Colonic mucosa (tissue), 4 donors: ENCODE measurements around the gene TUBB4B. TPM values are rescaled to one million over a fixed set of nuclear protein-coding genes. Genes with fewer than 3 reads are reported as not detected.
A peak's percentile ranks its signal among the peaks of the same experiment; 100 is the strongest.

ENCODE experiments used
- DNase-seq: peaks from one replicate; pipeline ENCODE4 v3.0.0-alpha.2; 2020
- H3K27ac ChIP-seq: fragments of 200-600 bp; one replicate; pipeline ENCODE4 v1.8.0; 2021
- H3K27me3 ChIP-seq: fragments of 200-600 bp; one replicate; pipeline ENCODE4 v1.8.0; 2021
- H3K36me3 ChIP-seq: fragments of 200-600 bp; one replicate; pipeline ENCODE4 v1.8.0; 2021
- H3K4me1 ChIP-seq: fragments of 200-600 bp; one replicate; pipeline ENCODE4 v1.8.0; 2021; ENCODE audit warnings: mild to moderate bottlenecking
- H3K4me3 ChIP-seq: fragments of 200-600 bp; one replicate; pipeline ENCODE4 v1.8.0; 2021
- H3K9ac ChIP-seq, 2 donors: one replicate each; pipeline ENCODE4 v1.7.0; 2013; ENCODE audit warnings: control low read depth in 2 of 2, low read depth in 2 of 2, low read length in 2 of 2
- H3K9me3 ChIP-seq: fragments of 200-600 bp; one replicate; pipeline ENCODE4 v1.8.0; 2021
- intact Hi-C: fragments of 100-400 bp; cut with DNase I; formaldehyde crosslinking; loops from one replicate; pipeline ENCODE4 v1.14.1; 2022
- total RNA-seq, 2 donors: library from RNA; stranded (reverse); fragmentation: NEBNext Ultra II Directional in 1 of 2; extraction: Animal tissue kit (Norgen Biotek cat#: 25700) in 1 of 2; gene quantifications; one replicate each; pipeline ENCODE4 v1.2.1, GENCODE V29; 2021
- TF ChIP-seq, protein P1 (sequence below): fragments of 200-600 bp; IDR thresholded peaks from one replicate; pipeline ENCODE4 v1.8.0; 2022; ENCODE audit warnings: antibody characterized with exemption, mild to moderate bottlenecking
- donor health status: healthy.
- donor health status: DM: no; HTN: no; CAD: no.
- donor health status: DM: no; HTN: no; CAD: no.

TUBB4B gene
- total RNA-seq, 2 donors from 2014 or later, result 303 to 779 TPM

DNA sequence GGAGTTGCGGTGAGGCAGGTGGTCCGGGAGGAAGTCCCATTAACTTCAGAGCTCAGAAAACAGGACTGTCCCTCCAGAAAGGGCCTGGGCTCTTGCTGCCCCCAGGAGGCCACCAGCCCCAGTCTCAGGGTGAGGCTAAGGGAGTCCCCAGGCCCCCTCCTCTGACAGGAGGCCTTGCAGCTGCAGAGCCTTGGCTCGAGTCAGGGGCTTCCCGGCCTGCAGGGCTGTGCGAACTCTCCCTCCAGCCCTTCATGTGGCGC is 6.8 kb downstream of the TUBB4B start:
- Histone ChIP-seq H3K9me3 (no peaks in the 10 kb centered on the region), H3K27ac (no peak overlapping the region), H3K9ac (no peak overlapping the region), H3K4me1 (peaks cover 4% of the 10 kb centered on the region), H3K27me3 (no peaks in the 10 kb centered on the region), H3K4me3 (no peak overlapping the region), H3K36me3 (peaks cover 7% of the 10 kb centered on the region)
- DNase-seq, result no peak
- intact Hi-C loops, result no loop called here
- TF ChIP-seq, protein P1, sequence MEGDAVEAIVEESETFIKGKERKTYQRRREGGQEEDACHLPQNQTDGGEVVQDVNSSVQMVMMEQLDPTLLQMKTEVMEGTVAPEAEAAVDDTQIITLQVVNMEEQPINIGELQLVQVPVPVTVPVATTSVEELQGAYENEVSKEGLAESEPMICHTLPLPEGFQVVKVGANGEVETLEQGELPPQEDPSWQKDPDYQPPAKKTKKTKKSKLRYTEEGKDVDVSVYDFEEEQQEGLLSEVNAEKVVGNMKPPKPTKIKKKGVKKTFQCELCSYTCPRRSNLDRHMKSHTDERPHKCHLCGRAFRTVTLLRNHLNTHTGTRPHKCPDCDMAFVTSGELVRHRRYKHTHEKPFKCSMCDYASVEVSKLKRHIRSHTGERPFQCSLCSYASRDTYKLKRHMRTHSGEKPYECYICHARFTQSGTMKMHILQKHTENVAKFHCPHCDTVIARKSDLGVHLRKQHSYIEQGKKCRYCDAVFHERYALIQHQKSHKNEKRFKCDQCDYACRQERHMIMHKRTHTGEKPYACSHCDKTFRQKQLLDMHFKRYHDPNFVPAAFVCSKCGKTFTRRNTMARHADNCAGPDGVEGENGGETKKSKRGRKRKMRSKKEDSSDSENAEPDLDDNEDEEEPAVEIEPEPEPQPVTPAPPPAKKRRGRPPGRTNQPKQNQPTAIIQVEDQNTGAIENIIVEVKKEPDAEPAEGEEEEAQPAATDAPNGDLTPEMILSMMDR, result no peak

DNA sequence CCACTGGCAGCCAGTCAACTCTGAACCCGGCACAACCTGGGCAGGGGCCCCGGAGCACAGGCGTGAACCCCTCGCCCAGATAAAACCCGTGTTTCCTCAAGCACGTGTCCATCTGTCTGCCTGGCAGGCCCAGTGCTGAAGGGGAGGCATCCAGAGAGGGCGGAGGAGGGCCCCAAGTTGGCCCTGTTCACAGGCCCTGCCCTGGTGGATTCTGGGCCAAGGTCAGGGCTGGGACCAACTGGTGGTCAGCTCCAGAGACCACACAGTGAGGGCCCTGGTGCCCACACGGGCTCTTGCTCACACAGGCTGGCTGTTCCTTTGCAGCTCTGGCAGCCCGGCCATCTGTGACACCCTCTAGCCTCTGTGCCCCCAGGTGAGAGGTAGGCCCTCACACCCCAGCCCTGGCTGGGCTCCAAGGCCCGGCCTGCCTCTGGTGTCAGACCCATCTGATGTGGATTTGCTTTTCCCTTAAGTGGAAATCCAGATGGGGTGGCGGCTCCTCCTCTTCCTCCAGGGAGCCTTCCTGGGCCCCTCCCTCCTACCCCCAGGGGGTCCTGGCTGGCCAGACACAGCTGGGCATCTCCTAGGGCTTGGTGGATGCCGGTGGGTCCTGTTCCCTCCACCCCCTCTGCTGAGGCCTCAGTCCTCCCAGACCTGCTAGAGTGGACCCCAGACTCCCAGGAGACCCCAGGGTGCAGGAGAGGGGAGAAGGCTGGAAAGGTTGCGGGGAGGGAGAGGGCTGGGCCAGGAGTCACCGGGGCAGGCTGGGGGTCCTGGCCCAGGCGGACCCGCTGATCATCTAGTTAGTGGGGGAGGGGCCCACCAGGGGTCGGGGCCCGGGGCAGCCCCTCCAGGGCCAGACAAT is 9.5 kb downstream of the TUBB4B start:
- Histone ChIP-seq H3K9me3 (no peaks in the 10 kb centered on the region), H3K36me3 (no peaks in the 10 kb centered on the region), H3K27ac (no peak overlapping the region), H3K9ac (peak overlapping the region; percentile 2 to 5), H3K4me1 (no peaks in the 10 kb centered on the region), H3K27me3 (no peaks in the 10 kb centered on the region), H3K4me3 (no peak overlapping the region)
- intact Hi-C loops, result no loop called here
- DNase-seq, result no peak
- TF ChIP-seq, protein P1, result no peak

DNA sequence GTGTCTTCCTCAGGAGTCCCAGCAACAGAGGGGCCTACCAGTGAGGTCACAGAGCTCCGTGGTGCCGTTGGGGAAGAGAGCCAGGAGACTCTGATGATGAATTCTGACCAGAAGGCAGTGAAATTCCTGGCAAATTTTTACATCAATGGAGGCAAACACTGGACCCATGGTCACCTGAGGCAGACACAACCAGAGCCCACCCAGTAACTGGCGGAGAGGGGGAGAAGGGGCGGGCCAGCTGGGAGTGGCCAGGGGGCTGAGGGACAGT is 10.0 kb downstream of the TUBB4B start, which contains the start of gene STPG3:
STPG3 (plus strand) TSS at position 93 of the 268 bp plus-strand sequence; CDS start at position 94, 1 bp downstream.
- TF ChIP-seq, protein P1, result no peak
- no peak for DNase-seq

DNA sequence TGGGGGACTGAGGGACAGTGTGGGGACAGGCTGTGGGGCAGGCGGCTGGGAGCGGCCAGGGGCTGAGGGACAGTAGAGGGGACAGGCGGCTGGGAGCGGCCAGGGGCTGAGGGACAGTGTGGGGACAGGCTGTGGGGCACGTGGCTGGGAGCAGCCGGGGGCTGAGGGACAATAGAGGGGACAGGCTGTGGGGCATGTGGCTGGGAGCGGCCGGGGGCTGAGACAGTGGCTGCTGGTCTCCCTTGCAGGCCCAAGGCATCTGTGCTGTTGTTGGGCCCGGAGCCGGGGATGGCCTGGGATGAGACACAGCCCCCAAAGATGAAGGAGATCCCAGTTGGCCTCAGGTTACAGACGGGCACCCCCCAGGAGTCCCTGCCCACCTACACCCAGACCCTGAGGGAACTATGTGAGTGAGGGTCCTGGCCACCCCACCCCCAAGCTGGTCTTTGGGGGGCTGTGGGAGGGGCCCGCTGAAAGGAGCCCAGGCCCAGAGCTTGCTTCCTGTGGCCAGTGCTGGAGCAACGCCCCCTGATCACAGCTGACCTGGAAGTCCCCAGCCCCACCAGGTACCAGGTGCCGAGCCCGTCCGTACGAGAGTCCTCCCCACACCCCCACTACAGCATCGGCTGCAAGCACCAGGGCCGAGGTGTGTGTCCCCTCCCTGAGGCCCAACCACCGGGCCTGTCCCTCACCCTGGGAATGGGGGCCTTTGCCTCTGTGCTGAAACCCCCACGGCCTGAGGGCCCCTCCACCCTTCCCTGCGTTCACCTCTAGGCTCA is 10.6 kb downstream of the TUBB4B start:
- Histone ChIP-seq H3K4me1 (peaks cover 8% of the 10 kb centered on the region), H3K27me3 (no peaks in the 10 kb centered on the region), H3K9ac (no peak overlapping the region), H3K9me3 (no peaks in the 10 kb centered on the region), H3K27ac (no peak overlapping the region), H3K36me3 (no peaks in the 10 kb centered on the region), H3K4me3 (no peak overlapping the region)
- TF ChIP-seq, protein P1, result no peak
- DNase-seq, result no peak
- intact Hi-C loops, result no loop called here

More for the DNA sequence above, 10.0 kb downstream of the TUBB4B start, which contains the start of gene STPG3:
- Histone ChIP-seq H3K4me3 (no peak within 1 kb of the TSS), H3K9ac (peak within 1 kb of the TSS; percentile 2 to 5), H3K27me3 (no peaks in the 10 kb centered on the region), H3K9me3 (no peaks in the 10 kb centered on the region), H3K4me1 (peaks cover 2% of the 10 kb centered on the region), H3K36me3 (no peaks in the 10 kb centered on the region), H3K27ac (no peak within 1 kb of the TSS)
- intact Hi-C loops, result no loop called here

DNA sequence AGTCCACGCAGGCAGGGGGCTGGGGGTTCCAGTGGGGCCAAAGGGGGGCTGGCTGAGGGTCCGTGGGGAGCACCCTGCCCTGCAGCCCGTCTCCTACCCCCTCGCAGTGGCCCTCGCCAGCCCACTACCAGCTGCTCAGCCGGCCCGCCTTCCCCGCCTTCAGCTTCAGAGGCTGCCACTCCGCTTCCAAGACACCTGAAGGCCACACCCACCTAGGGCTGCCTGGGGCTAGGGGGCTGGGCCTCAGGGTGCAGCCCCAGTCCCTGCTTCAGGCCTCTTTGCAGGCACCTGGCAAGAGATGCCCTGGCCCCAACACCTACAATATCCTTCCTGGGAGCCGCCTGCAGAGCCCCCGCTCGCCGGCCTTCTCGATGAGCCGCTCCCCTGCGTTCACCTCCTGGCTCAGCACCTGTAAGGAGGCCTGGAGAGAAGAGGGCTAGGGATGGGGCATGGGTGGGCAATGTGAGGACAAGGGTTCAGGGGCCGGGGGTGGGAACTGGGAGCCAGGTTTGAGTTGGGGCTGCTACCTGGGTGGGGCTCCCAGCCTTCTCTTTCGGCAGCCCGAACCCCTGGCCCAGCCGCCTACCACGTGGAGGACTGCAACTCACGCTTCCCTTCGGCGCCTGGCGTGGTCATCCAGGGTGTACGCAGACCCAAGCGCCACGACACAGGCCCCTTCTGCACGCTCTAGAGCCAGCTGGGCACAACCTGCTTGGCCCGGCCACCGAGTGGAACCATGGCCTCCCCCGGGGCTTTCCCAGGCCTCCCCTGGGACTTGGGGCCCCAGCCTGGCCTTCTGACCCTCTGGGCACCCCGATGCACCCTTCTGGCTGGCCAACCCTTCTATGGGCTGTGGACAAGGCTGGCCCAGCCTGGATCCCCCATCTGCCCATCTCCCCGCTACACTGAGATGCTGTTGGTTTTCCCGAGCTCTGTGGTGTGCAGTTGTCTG is 11.7 kb downstream of the TUBB4B start:
- intact Hi-C loops, result no loop called here
- H3K4me3 ChIP-seq, result no peak overlapping the region
- DNase-seq, result no peak
- H3K36me3 ChIP-seq, result no peaks in the 10 kb centered on the region
- H3K27ac ChIP-seq, result no peak overlapping the region
- peaks cover 11% of the 10 kb centered on the region for H3K4me1 ChIP-seq
- no peaks in the 10 kb centered on the region for H3K9me3 ChIP-seq
- no peak overlapping the region for H3K9ac ChIP-seq
- H3K27me3 ChIP-seq, result no peaks in the 10 kb centered on the region
- TF ChIP-seq, protein P1, result no peak
